ENCODE data around the gene RNGTT.
A peak's percentile ranks its signal among the peaks of the same experiment; 100 is the strongest.
"Not testable (repeated sequence)": the region's sequence is repeated elsewhere in the genome, so short reads cannot be mapped to it uniquely, and the experiment has no call there.

The RNGTT gene

DNA sequence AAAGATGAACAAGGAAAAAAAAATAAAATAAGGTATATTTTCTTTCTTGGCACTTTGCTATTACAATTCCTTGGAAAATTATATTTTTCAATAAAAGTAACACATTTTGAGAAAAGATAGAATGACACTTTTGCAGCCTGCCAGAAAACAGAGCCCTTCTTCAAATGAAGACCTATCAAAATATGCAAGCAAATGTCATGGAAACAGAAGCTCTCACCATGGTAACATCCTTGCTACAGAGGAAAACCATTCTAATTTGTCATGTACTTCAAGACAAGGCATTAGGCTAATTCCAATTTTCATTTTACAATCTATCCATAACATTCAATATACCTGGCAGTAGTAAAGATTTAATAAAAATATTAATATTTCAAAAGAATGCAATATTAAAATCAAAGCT is 177.9 kb downstream of the RNGTT start:
- no peak for DNase-seq

DNA sequence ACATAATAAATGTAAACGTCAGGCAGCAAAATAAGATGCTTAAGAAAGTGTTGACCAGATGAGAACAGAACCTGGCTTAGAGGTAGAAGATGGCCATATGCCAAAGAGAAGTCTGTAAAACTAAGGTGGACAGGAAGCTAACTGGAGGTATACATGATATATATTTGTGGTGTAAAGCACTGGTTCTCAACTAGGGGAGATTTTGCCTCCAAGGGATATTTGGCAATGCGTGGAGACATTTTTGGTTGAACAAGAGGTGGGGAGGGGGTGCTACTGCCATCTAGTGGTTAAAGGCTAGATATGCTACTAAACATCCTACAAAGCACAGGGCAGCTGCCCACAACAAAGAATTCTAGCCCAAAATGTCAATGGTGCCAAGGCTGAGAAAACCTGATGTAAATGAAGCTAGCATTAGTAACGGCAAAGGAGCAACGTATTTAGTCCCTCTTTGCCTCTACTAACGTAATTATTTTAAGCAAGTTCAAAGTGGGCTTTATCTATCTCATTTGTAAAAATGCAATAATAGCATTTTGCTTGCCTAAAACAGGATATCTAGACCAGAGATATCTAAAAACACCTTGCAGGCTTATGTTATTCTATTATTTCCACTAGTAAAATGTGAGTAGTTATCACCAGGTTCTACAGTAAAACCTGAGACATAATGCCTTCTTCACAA is 182.6 kb downstream of the RNGTT start:
- peak; percentile 19 to 25 for DNase-seq

DNA sequence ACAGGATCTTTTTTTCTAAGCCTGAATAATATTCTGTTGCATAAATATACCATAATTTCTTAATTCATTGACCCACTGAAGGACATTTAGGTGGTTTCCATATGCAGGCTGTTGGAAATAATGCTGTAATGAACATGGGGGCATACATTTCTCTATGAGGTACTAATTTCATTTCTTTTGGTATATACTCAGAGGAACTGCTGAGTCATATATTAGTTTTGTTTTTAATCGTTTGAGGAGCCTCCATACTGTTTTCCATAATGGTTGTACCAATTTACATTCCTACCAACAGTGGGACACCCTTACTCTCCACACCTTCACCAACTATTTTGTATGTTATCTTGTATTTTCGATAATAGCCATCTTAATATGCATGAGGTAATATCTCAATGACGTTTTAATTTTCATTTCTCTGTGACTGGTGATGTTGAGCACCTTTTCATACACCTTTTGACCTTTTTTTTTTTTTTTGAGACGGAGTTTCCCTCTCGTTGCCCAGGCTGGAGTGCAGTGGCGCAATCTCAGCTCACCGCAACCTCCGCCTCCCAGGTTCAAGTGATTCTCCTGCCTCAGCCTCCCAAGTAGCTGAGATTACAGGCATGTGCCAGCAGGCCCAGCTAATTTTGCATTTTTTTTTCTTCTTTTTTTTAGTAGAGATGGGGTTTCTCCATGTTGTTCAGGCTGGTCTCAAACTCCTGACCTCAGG is 187.4 kb downstream of the RNGTT start:
- no peak for DNase-seq

DNA sequence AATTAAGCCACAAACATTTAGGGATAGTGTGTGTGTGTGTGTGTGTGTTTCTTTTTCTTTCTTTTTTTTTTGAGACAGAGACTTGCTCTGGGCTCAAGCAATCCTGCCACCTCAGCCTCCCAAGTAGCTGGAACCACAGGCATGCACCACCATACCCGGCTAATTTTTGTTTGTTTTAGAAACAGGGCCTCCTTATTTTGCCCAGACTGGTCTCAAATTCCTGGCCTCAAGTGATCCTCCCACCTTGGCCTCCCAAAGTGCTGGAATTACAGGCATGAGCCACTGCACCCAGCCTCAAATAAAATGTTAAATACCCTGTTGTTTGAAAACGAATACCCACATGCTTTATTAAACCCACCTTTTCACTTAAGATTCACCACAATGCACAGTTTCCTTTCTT is 195.3 kb downstream of the RNGTT start:
- not testable (repeated sequence) for DNase-seq

DNA sequence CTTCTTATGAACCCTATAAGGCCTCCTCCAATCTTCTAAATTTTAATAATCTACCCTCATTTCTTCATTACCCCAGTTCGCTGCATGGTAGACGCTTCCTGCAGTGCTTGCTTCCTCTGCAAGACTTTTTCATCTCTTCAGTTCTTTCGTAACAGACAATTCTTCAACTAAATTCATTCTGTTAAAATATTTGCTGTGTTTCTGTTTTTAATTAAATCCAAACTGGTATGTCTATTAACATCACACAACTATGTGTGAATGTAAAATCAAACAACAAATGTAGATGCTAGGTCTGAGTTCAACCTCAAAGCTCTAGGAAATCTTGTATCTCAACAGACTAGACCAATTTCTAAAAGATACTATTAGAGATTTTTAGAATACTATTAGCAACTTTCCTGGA is 199.3 kb downstream of the RNGTT start:
- no peak for DNase-seq

DNA sequence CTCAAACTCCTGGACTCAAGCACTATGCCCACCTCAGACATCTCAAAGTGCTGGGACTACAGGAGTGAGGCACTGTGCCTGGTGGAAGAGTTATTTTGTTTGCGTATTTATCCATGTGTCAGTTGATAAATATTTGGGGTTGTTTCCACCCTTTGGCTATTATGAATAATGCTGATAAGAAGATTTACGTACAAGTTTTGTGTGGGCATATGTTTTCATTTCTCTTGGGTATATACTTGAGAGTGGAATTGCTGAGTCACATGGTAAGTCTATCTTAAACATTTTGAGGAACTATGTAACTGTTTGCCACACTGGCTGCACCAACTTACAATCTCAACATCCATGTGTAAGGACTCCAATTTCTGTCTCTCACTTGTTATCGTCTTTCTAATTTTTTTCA is 200.3 kb downstream of the RNGTT start:
- DNase-seq = no peak

DNA sequence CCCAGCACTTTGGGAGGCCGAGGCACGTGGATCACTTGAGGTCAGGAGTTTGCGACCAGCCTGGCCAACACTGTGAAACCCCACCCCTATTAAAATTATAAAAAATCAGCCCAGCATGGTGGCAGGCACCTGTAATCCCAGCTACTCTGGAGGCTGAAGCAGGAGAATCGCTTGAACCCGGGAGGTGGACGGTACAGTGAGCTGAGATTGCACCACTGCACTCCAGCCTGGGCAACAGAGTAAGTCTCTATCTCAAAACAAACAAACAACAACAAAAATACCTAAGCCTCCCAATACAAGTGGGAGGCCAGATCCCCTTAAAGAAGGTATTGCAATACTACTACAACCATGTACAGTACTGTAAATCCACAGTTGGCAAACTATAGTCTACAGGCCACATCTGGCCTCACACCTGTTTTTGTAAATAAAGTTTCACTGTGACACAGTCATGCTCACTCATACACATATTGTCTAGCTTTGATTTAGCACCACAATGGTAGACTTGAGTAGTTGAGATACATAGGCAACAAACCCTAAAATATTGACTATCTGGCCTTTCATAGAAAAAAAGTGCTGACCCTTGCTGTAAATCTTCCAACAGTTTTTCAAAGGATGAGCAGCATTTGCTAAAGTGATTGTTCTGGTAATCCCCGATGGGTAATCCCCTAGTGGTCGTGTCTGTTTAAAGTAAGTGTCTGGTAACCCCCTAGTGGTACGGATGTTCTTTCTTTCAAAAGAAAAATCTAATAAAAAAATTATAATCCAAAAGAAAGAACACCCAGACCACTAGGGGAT is 202.0 kb downstream of the RNGTT start:
- DNase-seq = no peak

DNA sequence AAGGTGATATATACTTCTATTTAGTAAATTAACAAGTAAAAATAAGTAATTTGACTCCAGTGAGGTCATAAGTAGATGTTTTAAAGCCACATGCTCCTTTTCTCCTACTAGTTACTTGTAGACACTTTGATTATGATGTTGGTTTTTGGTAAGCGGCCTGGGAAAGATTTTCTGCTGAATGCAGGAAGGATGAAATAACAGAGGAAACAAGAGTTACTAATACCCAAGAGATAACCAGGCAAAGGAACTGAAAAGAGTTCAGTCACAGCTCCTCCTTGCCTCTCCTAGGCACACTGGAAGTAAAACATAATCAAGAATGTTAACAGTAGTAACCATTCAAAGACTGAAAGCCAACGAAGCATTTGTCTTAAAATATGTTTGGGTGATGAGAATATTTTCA is 203.3 kb downstream of the RNGTT start:
- DNase-seq = no peak

DNA sequence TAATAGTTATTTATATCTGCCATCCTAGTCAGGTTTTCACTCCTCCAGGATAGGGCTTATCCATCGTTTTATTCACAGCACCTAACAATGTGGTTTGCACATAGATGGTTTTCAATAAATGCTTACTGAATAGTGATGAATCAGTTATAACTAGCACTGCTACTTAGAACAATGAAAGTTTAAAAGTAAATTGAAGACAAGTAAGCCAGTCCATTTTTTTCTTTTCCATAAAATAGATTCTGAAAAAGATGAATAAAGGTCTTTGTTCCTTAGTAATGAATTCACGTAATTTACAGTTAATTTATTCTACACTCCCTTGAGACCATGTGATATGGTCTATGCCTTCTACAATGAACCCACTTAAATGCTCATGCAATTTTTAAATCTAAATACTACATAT is 212.5 kb downstream of the RNGTT start:
- DNase-seq = no peak

DNA sequence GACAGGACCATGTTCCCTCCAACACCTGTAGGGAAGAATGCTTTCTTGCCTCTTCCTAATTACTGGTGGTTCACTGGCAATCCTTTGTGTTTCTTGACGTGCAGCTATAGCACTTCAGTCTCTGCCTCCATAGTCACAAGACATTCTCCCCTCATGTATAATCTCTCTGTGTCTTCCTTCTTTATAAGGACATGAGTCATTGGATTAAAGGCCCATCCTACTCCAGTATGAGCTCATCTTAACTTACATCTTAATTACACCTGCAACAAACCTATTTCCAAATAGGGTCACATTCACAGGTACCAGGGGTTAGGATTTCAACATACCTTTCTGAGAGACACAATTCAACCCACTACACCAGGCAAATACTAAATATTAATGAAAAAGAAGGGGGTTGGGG is 213.6 kb downstream of the RNGTT start:
- DNase-seq = no peak

DNA sequence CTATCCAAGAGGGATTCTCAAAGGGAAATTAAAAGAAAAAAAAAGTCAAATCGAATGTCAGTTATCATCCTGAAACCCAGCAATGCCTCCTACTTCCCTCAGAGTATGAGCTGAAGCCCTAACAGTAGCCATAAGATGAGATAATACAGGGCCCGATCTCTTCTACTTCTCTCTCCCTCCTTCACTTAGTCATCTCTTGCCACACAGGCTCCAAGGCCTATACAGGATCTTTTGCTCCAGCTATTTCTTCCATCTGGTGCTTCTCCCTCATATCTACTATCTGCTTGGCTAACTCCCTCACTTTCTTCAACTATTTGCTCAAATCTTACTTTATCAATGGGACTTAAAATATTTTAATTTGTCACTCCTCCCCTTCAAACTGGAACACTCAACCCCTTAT is 215.3 kb downstream of the RNGTT start:
- no peak for DNase-seq

DNA sequence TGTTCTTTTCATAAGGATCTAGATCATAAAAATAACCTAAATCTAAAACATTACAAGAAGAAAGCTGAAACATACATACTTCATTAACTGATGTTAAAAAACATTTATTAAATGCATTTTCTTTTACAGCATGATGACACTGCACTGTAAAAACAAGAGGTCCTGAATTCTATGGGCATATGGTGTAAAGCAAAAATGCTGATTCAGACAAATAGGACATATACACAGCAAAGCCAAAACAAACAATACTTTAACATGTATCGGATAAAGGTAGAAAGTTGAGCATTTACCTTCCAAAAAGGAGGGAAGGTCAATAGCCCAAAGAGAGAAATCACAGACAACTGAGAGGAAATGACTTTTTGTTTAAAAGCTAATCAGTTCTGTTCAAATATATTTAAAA is 221.5 kb downstream of the RNGTT start:
- DNase-seq = no peak

DNA sequence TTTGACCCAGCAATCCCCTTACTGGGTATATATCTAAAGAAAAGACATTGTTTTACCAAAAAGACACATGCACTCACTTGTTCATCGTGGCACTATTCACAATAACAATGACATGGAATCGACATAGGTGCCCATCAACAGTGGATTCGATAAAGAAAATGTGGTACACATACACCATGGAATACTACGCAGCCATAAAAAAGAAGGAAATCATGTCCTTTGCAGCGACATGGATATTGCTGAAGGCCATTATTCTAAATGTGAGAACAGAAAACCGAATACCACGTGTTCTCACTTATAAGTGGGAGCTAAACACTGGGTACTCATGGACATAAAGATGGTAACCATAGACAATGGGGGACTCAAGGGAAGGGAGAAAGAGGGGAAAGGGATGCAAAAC is 222.3 kb downstream of the RNGTT start:
- no peak for DNase-seq

DNA sequence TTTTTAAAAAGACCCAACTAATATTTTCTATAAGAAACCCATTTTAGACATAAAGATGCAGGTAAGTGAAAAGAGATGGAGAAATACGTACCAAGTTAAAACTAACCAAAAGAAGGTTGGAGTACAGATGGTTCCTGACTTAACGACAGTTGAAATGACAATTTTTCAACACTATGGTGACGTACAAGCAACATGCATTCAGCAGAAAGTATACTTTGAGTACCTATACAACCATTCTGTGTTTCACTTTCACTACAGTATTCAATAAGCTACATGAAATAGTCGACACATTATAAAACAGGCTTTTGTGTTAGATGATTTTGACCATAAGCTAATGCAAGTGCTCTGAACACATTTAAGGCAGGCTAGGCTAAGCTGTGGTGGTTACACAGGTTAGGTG is 228.9 kb downstream of the RNGTT start:
- no peak for DNase-seq

DNA sequence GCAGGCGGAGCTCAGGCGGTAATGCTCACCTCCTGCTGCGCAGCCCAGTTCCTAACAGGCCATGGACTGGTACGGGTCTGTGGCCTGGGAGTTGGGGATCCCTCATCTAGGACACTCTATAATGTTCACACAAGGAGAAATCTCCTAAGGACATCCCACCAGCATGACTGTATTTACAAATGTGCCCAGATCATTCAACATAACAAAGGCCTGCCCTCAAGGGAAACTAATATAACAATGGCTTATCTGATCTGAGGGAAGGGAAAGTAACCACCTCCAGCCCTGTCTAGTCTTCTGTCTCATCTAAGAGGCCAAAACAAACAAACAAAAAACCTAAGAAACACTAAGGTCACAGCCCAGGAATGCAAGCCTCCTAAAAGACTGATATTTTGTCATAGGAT is 232.8 kb downstream of the RNGTT start:
- no peak for DNase-seq

DNA sequence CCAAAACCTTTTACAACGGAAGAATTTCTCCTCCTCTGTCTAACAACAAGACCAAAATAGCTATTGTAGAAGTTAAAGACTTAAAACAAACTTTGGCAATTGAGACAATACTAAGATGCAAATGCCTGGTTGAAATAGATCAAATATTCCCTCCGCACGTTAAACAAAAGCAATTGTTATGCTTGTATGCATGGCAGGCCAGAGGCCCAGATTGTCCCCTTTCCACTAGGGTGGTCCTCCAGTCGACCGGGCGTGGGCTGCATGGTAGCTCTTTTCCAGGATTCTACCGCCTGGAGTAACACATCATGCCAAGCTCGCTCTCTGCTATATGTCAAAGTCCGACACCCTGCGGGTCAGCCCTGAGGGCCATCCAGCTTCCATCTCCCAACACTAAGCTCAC is 234.7 kb downstream of the RNGTT start:
- no peak for DNase-seq

DNA sequence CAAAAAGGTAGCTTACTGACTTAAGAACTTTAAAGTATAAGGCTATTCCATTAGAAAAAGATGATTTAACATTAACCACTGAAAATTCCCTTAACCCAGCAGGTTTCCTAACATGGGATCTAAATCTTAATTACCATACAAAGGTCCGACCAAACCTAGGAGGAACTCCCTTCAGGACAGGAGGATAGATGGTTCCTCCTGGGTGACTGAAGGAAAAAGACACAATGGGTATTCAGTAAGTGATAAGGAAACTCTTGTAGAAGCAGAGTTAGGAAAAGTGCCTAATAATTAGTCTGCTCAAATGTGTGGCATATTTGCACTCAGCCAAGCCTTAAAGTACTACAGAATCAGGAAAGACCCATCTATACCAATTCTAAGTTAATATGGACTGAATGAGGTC is 237.0 kb downstream of the RNGTT start:
- not testable (repeated sequence) for DNase-seq

DNA sequence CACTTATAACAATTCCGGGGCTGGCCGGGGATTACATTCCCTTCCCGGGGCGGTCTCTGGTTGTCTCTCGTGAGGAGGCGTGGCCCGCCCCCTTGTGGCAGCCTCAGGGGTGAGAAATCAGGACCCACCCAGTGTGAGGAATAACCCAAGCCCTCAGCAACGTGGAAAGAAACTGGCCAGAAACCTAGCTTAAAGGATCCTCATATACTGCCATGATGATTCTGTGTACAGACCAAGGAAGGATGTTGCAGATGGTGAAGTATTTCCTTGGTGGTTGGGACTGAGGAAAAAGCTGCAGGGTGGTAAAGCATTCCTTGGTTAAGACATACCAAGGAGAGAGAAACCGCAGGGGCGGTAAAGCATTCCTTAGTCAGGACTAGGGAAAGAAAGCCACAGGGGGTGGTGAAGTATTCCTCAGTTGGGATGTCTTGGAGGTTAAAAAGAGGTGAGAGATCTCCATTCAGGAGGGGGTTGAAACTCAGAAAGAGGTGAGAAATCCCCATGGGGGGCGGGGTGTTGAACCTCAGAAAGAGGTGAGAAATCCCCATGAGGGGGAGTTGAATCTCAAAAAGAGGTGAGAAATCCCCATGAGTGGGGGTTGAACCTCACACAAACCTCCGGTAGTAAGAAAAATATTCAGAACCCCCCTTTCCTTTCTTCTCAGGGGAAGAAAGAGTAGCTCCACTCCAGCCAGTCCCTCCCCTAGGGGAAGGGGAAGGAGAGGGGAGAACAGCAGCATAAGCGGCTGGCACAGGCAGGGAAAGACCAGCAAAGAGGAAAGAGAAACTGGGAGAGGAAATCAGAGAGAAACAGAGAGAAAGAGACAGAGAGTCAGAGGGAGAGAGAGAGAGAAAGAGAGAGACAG is 238.1 kb downstream of the RNGTT start:
- DNase-seq = no peak

DNA sequence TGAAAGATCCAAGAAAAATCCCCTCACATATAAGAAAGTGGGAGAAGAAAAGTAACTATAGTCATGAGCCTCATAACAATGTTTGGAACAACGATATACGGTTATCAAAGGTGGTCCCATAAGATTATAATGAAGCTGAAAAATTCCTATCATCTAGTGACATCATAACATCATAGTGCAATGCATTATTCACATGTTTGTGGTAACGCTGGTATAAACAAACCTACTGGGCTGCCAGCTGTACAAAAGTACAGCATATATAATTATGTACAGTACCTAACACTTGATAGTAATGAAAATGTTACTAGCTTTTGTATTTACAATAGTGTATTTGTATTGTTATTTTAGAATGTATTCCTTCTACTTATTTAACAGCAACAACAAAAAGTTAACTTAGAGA is 240.7 kb downstream of the RNGTT start:
- no peak for DNase-seq

DNA sequence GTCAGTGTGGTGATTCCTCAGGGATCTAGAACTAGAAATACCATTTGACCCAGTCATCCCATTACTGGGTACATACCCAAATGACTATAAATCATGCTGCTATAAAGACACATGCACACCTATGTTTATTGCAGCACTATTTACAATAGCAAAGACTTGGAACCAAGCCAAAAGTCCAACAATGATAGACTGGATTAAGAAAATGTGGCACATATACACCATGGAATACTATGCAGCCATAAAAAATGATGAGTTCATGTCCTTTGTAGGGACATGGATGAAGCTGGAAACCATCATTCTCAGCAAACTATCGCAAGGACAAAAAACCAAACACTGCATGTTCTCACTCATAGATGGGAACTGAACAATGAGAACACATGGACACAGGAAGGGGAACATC is 247.0 kb downstream of the RNGTT start:
- not testable (repeated sequence) for DNase-seq

DNA sequence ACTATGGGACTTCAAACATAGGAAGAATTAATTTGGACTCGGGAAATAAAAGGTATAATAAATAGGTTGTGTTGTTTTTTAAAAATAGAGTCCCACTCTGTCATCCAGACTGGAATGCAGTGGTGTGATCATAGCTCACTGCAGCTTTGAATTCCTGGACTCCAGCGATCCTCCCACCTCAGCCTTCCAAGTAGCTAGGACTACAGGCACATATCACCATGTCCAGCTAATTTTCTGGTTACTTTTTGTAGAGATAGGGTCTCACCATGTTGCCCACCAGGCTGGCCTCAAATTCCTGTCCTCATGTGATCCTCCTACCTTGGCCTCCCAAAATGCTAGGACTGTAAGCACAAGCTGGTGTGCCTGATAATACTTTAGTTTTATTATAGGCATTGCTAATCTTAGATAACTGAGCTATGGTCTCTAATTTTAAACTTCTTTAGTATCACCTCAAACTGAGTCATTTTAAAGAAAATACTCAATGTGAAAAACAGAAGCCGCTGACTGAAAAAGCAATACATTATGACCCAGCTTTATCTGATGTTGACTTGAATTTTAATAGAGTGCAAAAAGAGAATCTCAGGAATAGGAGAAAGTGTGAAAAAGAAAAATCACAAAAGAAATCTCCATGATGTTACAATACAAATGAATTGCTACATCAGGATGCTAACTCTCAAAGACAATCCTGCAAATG is 251.0 kb downstream of the RNGTT start:
- DNase-seq = no peak

DNA sequence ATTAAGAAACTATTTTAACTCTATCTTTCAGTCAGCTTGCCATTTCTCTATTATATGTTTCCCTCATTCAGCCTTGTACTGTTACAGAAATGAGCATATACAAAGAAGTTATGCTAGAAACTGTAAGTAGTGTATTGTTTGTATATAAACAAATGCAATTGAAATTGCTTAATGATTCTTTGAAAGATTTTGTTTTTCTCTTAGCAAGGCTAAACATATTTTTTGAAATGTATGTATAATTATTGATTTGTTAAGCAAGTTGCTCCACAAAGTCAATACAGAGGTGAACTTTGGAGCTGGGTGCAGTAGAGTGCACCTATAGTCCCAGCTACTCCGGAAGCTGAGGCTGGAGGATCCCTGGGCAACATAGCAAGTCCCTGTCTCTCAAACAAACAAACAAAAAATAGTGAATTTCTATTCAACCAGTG is 253.6 kb downstream of the RNGTT start:
- DNase-seq = no peak

All from activated CD4-positive, alpha-beta T cell treated with anti-CD3 and anti-CD28 coated beads, Interleukin-2, amount 50 U/mL, for 4 hours (primary cell).